ENCODE data around the gene LAMA5.

The LAMA5 gene

DNA sequence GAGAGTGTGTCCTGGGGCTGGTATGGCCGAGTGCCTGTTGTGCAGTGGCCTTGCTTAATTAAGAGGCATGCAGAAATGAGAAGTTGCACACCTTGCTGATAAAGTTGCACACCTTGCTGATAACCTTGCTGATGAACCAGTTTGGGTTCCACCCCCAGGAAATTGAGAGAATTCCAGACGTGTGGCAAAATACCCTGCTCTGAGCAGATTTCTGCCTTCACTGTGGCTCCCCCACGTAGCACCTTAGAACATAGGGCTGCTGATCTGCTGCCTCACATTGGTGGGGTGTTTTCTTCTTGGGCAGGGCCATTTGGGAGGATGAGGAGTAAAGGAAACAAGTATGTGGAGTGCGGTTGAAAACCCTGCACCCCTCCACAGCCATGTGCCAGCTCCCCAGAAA lies 86.8 kb downstream of the LAMA5 start:
- Histone ChIP-seq H3K27me3 (replicated peaks; ENCODE audit: insufficient read depth, low read length) (no peaks in the 10 kb centered on the region), H3K4me2 (ENCODE audit: low read depth, low read length) (no peak overlapping the region), H3K9ac (ENCODE audit: low read length) (no peak overlapping the region), H3K9me3 (replicated peaks; ENCODE audit: insufficient read depth, low read length) (no peaks in the 10 kb centered on the region), H3K9me2 (replicated peaks; ENCODE audit: insufficient read depth, low read length) (no peaks in the 10 kb centered on the region), H3K79me2 (ENCODE audit: low read length) (no peaks in the 10 kb centered on the region), H3K4me1 (ENCODE audit: low read length) (no peaks in the 10 kb centered on the region), H3K4me3 (ENCODE audit: low read length) (no peak overlapping the region), H4K20me1 (ENCODE audit: insufficient read depth, low read length) (no peaks in the 10 kb centered on the region), H3K36me3 (replicated peaks; ENCODE audit: insufficient read depth, low read length) (no peaks in the 10 kb centered on the region), H3K27ac (ENCODE audit: low read length) (no peak overlapping the region), H3F3A (ENCODE audit: insufficient read depth, low read length) (no peaks in the 10 kb centered on the region), H2AFZ (ENCODE audit: low read length) (no peak overlapping the region)
- DNase-seq: no peak
- TF ChIP-seq EZH2 (optimal IDR thresholded peaks at IDR 0.05; ENCODE audit: low read depth, low read length) (no peak), EZH2phosphoT487 (IDR thresholded peaks at IDR 0.05; ENCODE audit: low read length) (no peak)
- TF ChIP-seq, protein P1, sequence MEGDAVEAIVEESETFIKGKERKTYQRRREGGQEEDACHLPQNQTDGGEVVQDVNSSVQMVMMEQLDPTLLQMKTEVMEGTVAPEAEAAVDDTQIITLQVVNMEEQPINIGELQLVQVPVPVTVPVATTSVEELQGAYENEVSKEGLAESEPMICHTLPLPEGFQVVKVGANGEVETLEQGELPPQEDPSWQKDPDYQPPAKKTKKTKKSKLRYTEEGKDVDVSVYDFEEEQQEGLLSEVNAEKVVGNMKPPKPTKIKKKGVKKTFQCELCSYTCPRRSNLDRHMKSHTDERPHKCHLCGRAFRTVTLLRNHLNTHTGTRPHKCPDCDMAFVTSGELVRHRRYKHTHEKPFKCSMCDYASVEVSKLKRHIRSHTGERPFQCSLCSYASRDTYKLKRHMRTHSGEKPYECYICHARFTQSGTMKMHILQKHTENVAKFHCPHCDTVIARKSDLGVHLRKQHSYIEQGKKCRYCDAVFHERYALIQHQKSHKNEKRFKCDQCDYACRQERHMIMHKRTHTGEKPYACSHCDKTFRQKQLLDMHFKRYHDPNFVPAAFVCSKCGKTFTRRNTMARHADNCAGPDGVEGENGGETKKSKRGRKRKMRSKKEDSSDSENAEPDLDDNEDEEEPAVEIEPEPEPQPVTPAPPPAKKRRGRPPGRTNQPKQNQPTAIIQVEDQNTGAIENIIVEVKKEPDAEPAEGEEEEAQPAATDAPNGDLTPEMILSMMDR (IDR thresholded peaks at IDR 0.05; ENCODE audit: low read length): no peak

DNA sequence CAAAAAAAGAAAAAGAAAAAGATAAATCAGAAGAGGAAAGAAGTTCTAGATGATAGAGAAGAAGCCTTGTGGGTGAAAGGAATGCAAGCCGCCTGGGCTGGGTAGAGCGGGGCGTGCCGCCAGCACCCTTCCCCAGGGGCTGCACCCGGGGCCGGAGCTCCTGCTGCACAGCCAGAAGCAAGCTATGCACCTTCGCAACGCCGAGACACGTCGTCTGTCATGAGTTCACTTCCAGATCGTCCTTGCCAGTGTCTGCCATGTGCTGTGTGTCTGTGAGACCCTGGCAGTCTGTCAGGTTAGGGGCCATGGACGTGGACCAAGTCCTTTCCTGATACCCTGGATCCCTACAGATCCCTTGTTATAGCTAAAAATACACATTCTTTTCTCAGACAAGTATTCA lies 89.9 kb downstream of the LAMA5 start:
- Histone ChIP-seq H3K9me3 (replicated peaks; ENCODE audit: insufficient read depth, low read length) (no peaks in the 10 kb centered on the region), H3K36me3 (replicated peaks; ENCODE audit: insufficient read depth, low read length) (no peaks in the 10 kb centered on the region), H3K4me2 (ENCODE audit: low read depth, low read length) (no peak overlapping the region), H3K79me2 (ENCODE audit: low read length) (no peaks in the 10 kb centered on the region), H3F3A (ENCODE audit: insufficient read depth, low read length) (no peaks in the 10 kb centered on the region), H3K9ac (ENCODE audit: low read length) (no peak overlapping the region), H3K27me3 (replicated peaks; ENCODE audit: insufficient read depth, low read length) (no peaks in the 10 kb centered on the region), H2AFZ (ENCODE audit: low read length) (no peak overlapping the region), H3K4me3 (ENCODE audit: low read length) (no peak overlapping the region), H4K20me1 (ENCODE audit: insufficient read depth, low read length) (no peaks in the 10 kb centered on the region), H3K4me1 (ENCODE audit: low read length) (no peaks in the 10 kb centered on the region), H3K27ac (ENCODE audit: low read length) (no peak overlapping the region), H3K9me2 (replicated peaks; ENCODE audit: insufficient read depth, low read length) (no peaks in the 10 kb centered on the region)
- no peak for DNase-seq
- TF ChIP-seq, protein P1 (IDR thresholded peaks at IDR 0.05; ENCODE audit: low read length): no peak
- no peak for TF ChIP-seq EZH2 (optimal IDR thresholded peaks at IDR 0.05; ENCODE audit: low read depth, low read length)
- TF ChIP-seq EZH2phosphoT487 (IDR thresholded peaks at IDR 0.05; ENCODE audit: low read length): no peak

DNA sequence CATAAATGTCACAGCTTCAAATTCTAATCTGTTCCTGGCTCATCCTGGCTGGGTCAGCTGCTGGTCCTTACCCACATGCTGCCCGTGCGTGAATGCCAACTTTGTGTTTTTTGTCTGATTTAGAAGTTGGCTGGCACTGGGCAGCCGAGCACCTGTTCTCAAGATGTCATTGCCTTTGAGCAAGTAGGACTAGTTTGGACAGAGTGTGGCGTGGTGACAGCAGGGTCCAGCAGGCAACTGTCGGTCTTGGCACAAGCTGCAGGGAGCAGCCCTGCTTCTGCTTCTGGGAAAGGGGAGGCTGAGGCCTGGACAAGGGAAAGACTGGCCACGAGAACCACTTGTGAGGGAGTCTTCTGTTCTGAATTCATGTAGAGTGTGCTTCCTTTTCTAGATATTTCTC lies 90.7 kb downstream of the LAMA5 start:
- H3K4me1 ChIP-seq (ENCODE audit: low read length): no peaks in the 10 kb centered on the region
- no peak for DNase-seq
- no peaks in the 10 kb centered on the region for H3K27me3 ChIP-seq (replicated peaks; ENCODE audit: insufficient read depth, low read length)
- H3K9me3 ChIP-seq (replicated peaks; ENCODE audit: insufficient read depth, low read length): no peaks in the 10 kb centered on the region
- no peaks in the 10 kb centered on the region for H3K36me3 ChIP-seq (replicated peaks; ENCODE audit: insufficient read depth, low read length)
- no peak overlapping the region for H3K27ac ChIP-seq (ENCODE audit: low read length)
- H3K4me2 ChIP-seq (ENCODE audit: low read depth, low read length): no peak overlapping the region
- no peaks in the 10 kb centered on the region for H3K9me2 ChIP-seq (replicated peaks; ENCODE audit: insufficient read depth, low read length)
- no peaks in the 10 kb centered on the region for H3F3A ChIP-seq (ENCODE audit: insufficient read depth, low read length)
- H2AFZ ChIP-seq (ENCODE audit: low read length): no peak overlapping the region
- TF ChIP-seq, protein P1 (IDR thresholded peaks at IDR 0.05; ENCODE audit: low read length): no peak
- TF ChIP-seq EZH2 (optimal IDR thresholded peaks at IDR 0.05; ENCODE audit: low read depth, low read length): no peak
- no peak for TF ChIP-seq EZH2phosphoT487 (IDR thresholded peaks at IDR 0.05; ENCODE audit: low read length)
- H3K79me2 ChIP-seq (ENCODE audit: low read length): no peaks in the 10 kb centered on the region
- H3K9ac ChIP-seq (ENCODE audit: low read length): no peak overlapping the region
- no peak overlapping the region for H3K4me3 ChIP-seq (ENCODE audit: low read length)
- H4K20me1 ChIP-seq (ENCODE audit: insufficient read depth, low read length): no peaks in the 10 kb centered on the region

All from MM.1S (cell line).